BLaER1 (cell line): ENCODE results near the gene MAD1L1.
A peak's percentile ranks its signal among the peaks of the same experiment; 100 is the strongest.

ENCODE experiments used
- H3K27ac ChIP-seq: shearing (Covaris generic); formaldehyde crosslinking; 2 replicates; pipeline ENCODE4 v1.8.1; 2022
- H3K27me3 ChIP-seq: shearing (Covaris generic); formaldehyde crosslinking; 2 replicates; pipeline ENCODE4 v1.8.1; 2022
- H3K36me3 ChIP-seq: shearing (Covaris generic); formaldehyde crosslinking; 2 replicates; pipeline ENCODE4 v1.8.1; 2022
- H3K4me1 ChIP-seq: shearing (Covaris generic); formaldehyde crosslinking; 2 replicates; pipeline ENCODE4 v1.8.1; 2022
- H3K4me2 ChIP-seq: shearing (Covaris generic); formaldehyde crosslinking; 2 replicates; pipeline ENCODE4 v1.8.1; 2022
- H3K4me3 ChIP-seq: shearing (Covaris generic); formaldehyde crosslinking; 2 replicates; pipeline ENCODE4 v1.8.1; 2022
- H3K9ac ChIP-seq: shearing (Covaris generic); formaldehyde crosslinking; 2 replicates; pipeline ENCODE4 v1.8.1; 2022
- H3K9me3 ChIP-seq: shearing (Covaris generic); formaldehyde crosslinking; 2 replicates; pipeline ENCODE4 v1.8.1; 2022
- H4K20me1 ChIP-seq: shearing (Covaris generic); formaldehyde crosslinking; 2 replicates; pipeline ENCODE4 v1.8.1; 2022
- Cebpa-rat ChIP-seq: shearing (Covaris generic); IDR thresholded peaks from 2 replicates; pipeline ENCODE4 v1.8.1; 2022

Gene MAD1L1

DNA sequence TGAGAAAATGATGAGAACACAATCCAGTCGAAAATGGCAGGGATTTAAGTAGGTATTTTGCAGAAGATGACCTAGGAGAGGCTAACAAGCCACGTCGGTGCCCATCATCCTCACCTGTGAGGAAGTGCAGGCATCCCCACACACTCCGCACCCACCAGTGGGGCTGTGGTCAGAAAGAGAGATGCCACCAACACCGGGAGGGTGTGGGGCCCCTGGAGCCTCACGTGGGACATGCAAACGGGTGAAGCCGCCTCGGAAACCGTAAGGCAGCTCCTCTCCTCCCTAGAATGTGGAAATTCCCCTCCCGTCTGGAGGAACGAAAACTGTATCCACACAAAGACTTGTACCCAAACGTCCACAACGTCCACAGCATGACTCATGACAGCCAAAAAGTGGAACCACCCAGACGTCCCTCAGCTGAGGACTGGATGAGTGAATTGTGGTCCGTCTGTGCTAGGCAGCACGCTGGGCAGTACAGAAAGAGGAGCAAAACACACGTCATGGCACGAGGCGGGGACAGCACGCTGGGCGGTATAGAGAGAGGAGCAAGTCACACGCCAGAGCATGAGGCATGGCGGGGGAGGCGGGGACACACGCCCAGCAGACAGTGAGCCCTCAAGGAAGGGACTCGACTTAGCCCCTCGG lies 316.7 kb downstream of the MAD1L1 start:
- no peak overlapping the region for H3K4me3 ChIP-seq
- H4K20me1 ChIP-seq, result peaks cover 100% of the 10 kb centered on the region
- no peak for TF ChIP-seq Cebpa-rat
- peaks cover 58% of the 10 kb centered on the region for H3K36me3 ChIP-seq
- H3K27me3 ChIP-seq, result no peaks in the 10 kb centered on the region
- H3K4me2 ChIP-seq, result no peak overlapping the region
- no peaks in the 10 kb centered on the region for H3K9me3 ChIP-seq
- H3K9ac ChIP-seq, result no peak overlapping the region
- peaks cover 94% of the 10 kb centered on the region for H3K4me1 ChIP-seq
- no peak overlapping the region for H3K27ac ChIP-seq

- Histone ChIP-seq H3K9me3 (no peaks in the 10 kb centered on the region), H4K20me1 (peaks cover 100% of the 10 kb centered on the region), H3K4me3 (no peak overlapping the region)
Measured at GRCh38 chr7:1915326-1915725, 317.4 kb downstream of the MAD1L1 start.

GRCh38 chr7:1914743-1915142 lies 318.0 kb downstream of the MAD1L1 start:
- Histone ChIP-seq H3K9ac (no peak overlapping the region), H3K4me2 (peak overlapping the region; percentile 88; the same call in 1 of the 2 replicates), H3K27me3 (no peaks in the 10 kb centered on the region), H3K4me1 (peaks cover 81% of the 10 kb centered on the region), H3K36me3 (peaks cover 70% of the 10 kb centered on the region), H3K27ac (no peak overlapping the region), H3K9me3 (no peaks in the 10 kb centered on the region), H4K20me1 (peaks cover 100% of the 10 kb centered on the region), H3K4me3 (no peak overlapping the region)
- TF ChIP-seq Cebpa-rat, result no peak

More at GRCh38 chr7:1915326-1915725, 317.4 kb downstream of the MAD1L1 start:
- Histone ChIP-seq H3K4me2 (0 out of 2 replicates have a peak overlapping the region, but pooled peaks have one; percentile 14), H3K27ac (no peak overlapping the region), H3K36me3 (peaks cover 64% of the 10 kb centered on the region), H3K9ac (no peak overlapping the region), H3K4me1 (peaks cover 87% of the 10 kb centered on the region), H3K27me3 (no peaks in the 10 kb centered on the region)
- TF ChIP-seq Cebpa-rat, result no peak

DNA sequence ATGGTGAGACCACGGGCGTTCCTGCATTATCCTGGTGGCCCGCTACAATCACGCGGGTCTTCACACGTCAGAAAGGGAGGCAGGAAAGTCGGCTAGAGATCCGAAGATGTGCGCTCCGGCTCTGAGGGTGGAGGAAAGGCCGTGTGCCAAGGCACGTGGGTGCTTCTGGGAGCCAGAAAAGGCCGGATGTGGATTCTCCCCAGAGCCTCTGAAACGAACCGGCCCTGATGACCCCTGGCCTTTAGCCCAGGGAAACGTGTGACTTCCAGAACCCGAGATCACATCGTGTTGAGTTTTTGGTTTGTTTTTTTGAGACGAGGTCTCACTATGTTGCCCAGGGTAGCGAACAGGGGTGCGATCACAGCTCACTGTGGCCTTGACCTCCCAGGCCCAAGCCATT lies 318.4 kb downstream of the MAD1L1 start:
- peaks cover 77% of the 10 kb centered on the region for H3K4me1 ChIP-seq
- no peak overlapping the region for H3K4me3 ChIP-seq
- peaks cover 74% of the 10 kb centered on the region for H3K36me3 ChIP-seq
- H4K20me1 ChIP-seq, result peaks cover 100% of the 10 kb centered on the region
- TF ChIP-seq Cebpa-rat, result no peak
- H3K9me3 ChIP-seq, result no peaks in the 10 kb centered on the region
- H3K9ac ChIP-seq, result 0 out of 2 replicates have a peak overlapping the region, but pooled peaks have one; percentile 22
- no peak overlapping the region for H3K27ac ChIP-seq
- peak overlapping the region; percentile 88 for H3K4me2 ChIP-seq
- no peaks in the 10 kb centered on the region for H3K27me3 ChIP-seq

- Histone ChIP-seq H3K27ac (no peak overlapping the region), H4K20me1 (peaks cover 100% of the 10 kb centered on the region), H3K4me3 (peak overlapping the region; percentile 28; the same call in 1 of the 2 replicates), H3K27me3 (no peaks in the 10 kb centered on the region), H3K36me3 (peaks cover 80% of the 10 kb centered on the region), H3K9ac (0 out of 2 replicates have a peak overlapping the region, but pooled peaks have one; percentile 22), H3K4me1 (peaks cover 77% of the 10 kb centered on the region), H3K4me2 (peak overlapping the region; percentile 88), H3K9me3 (no peaks in the 10 kb centered on the region)
- TF ChIP-seq Cebpa-rat, result no peak
Measured at GRCh38 chr7:1913466-1914282, 319.1 kb downstream of the MAD1L1 start.

DNA sequence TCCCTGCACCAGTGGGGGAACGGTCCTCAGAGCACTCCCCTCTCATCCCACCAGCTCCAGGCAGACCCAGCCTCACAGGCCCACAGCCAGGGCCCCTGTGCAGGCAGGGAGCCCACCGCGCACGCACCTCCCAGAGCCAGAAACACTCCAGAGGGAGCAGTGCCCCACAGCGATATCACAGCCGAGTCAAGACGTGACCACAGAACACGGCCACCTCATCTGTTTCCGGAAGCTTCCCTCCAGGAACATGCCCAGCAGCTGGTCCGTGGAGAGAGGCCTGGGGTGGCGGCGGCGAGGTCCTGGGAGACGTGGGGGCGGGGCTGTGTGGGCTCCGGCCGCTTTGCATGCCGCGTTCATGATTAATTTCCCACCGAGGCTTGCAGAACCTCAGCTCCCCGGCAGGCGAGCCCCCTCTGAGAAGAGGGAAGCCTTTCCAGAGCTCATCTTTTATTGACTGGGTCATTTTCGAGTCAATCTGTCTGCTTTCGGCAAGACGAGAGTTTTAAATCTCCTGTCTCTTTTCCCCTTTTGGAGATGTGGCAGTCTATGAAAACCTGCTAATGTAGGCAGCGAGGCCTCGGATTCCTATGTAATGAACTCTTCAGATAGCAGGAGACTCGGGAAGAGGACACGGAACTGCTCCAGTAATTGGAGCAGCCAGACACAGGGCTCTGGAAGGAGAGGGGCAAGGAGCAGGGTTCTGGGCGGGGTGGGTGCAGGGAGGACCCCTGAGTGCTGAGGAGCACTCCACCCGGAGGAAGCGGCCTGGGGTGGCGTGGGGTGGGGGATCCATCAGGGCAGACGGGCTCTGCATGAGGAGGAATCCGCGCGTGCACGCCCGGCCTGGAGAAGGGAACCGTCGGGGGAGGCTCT lies 319.9 kb downstream of the MAD1L1 start:
- no peak overlapping the region for H3K27ac ChIP-seq
- H3K4me1 ChIP-seq, result peaks cover 70% of the 10 kb centered on the region
- no peaks in the 10 kb centered on the region; the same call in 1 of the 2 replicates for H3K27me3 ChIP-seq
- H3K4me2 ChIP-seq, result peak overlapping the region; percentile 88
- no peak overlapping the region for H3K9ac ChIP-seq
- H3K36me3 ChIP-seq, result peaks cover 81% of the 10 kb centered on the region
- peaks cover 100% of the 10 kb centered on the region for H4K20me1 ChIP-seq
- H3K9me3 ChIP-seq, result no peaks in the 10 kb centered on the region
- no peak for TF ChIP-seq Cebpa-rat
- H3K4me3 ChIP-seq, result peak overlapping the region; percentile 28; the same call in 1 of the 2 replicates

DNA sequence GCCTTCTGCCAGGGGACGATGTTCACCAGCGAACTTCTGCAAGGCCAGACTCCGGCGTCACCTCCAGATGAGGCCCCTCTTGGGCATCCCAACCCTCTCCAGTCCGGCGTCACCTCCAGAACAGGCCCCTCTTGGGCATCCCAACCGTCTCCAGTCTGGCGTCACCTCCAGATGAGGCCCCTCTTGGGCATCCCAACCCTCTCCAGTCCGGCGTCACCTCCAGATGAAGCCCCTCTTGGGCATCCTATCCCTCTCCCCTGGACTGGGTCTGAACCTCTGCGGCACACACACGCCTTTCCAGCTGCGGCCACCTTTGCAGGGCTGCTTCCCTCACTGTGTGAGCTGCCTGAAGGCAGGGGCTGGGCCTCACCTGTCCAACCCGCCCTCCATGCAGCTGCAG lies 321.2 kb downstream of the MAD1L1 start:
- Histone ChIP-seq H4K20me1 (peaks cover 100% of the 10 kb centered on the region), H3K4me3 (no peak overlapping the region)

DNA sequence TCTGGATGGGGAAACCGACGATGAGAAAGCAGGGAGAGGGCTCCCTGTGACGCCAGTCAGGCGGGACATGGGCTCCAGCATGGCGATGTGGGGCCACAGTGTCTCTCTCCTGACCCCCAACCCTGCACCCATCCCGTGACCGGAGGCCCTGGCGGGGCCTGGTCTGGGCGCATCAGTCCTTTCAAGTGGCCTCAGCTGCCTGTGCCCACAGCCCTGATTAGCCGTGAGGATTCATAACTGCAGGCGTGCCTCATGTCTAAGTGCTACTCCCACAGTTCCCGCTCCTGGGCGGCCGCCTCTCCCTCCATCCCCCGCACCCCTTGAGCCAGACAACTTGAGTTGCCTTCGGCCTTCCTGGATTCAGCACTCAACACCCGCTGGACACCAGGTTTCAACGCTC lies 321.9 kb downstream of the MAD1L1 start:
- H3K9me3 ChIP-seq, result no peaks in the 10 kb centered on the region
- H3K4me1 ChIP-seq, result peaks cover 50% of the 10 kb centered on the region
- peaks cover 100% of the 10 kb centered on the region for H4K20me1 ChIP-seq
- H3K9ac ChIP-seq, result no peak overlapping the region
- no peak overlapping the region for H3K27ac ChIP-seq
- H3K27me3 ChIP-seq, result no peaks in the 10 kb centered on the region; the same call in 1 of the 2 replicates
- TF ChIP-seq Cebpa-rat, result no peak
- H3K36me3 ChIP-seq, result peaks cover 78% of the 10 kb centered on the region
- H3K4me3 ChIP-seq, result no peak overlapping the region
- no peak overlapping the region for H3K4me2 ChIP-seq

More for the DNA sequence above, 321.2 kb downstream of the MAD1L1 start:
- Histone ChIP-seq H3K9me3 (no peaks in the 10 kb centered on the region), H3K36me3 (peaks cover 78% of the 10 kb centered on the region), H3K9ac (no peak overlapping the region), H3K27me3 (no peaks in the 10 kb centered on the region; the same call in 1 of the 2 replicates), H3K27ac (no peak overlapping the region), H3K4me1 (peaks cover 58% of the 10 kb centered on the region), H3K4me2 (peak overlapping the region; percentile 88; the same call in 1 of the 2 replicates)
- no peak for TF ChIP-seq Cebpa-rat

GRCh38 chr7:1910081-1910685 lies 322.6 kb downstream of the MAD1L1 start:
- Histone ChIP-seq H3K4me1 (peaks cover 44% of the 10 kb centered on the region), H4K20me1 (peaks cover 100% of the 10 kb centered on the region), H3K4me2 (no peak overlapping the region), H3K9ac (no peak overlapping the region), H3K4me3 (no peak overlapping the region), H3K27me3 (no peaks in the 10 kb centered on the region; the same call in 1 of the 2 replicates), H3K27ac (no peak overlapping the region), H3K36me3 (peaks cover 77% of the 10 kb centered on the region; the same call in 1 of the 2 replicates), H3K9me3 (no peaks in the 10 kb centered on the region)
- no peak for TF ChIP-seq Cebpa-rat
